ENCODE measurements around the gene SLC26A4.

SLC26A4 gene

GRCh38 chr7:107754642-107755041 is 94.0 kb downstream of the SLC26A4 start:
- no peak for DNase-seq

- DNase-seq = no peak
Observed at GRCh38 chr7:107758667-107759066, 98.0 kb downstream of the SLC26A4 start.

GRCh38 chr7:107767391-107767790 is 106.8 kb downstream of the SLC26A4 start:
- DNase-seq = no peak

Data from C1 segment of cervical spinal cord (tissue), 14 donors.